ENCODE measurements around the gene TCP11L1.

TCP11L1 gene

GRCh38 chr11:33017478-33017877, 21.9 kb upstream of the TCP11L1 start:
- DNase-seq (ENCODE audit: low read depth): no peak
- TF ChIP-seq, protein P1, sequence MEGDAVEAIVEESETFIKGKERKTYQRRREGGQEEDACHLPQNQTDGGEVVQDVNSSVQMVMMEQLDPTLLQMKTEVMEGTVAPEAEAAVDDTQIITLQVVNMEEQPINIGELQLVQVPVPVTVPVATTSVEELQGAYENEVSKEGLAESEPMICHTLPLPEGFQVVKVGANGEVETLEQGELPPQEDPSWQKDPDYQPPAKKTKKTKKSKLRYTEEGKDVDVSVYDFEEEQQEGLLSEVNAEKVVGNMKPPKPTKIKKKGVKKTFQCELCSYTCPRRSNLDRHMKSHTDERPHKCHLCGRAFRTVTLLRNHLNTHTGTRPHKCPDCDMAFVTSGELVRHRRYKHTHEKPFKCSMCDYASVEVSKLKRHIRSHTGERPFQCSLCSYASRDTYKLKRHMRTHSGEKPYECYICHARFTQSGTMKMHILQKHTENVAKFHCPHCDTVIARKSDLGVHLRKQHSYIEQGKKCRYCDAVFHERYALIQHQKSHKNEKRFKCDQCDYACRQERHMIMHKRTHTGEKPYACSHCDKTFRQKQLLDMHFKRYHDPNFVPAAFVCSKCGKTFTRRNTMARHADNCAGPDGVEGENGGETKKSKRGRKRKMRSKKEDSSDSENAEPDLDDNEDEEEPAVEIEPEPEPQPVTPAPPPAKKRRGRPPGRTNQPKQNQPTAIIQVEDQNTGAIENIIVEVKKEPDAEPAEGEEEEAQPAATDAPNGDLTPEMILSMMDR (IDR thresholded peaks at IDR 0.05; ENCODE audit: control insufficient read depth, insufficient read depth, low read depth, low read length, missing control alignments): no peak
- H3K4me3 ChIP-seq (ENCODE audit: control insufficient read depth, low read depth, low read length): no peak overlapping the region

GRCh38 chr11:33017965-33018364, 21.4 kb upstream of the TCP11L1 start:
- H3K4me3 ChIP-seq (ENCODE audit: control insufficient read depth, low read depth, low read length): no peak overlapping the region
- TF ChIP-seq, protein P1 (IDR thresholded peaks at IDR 0.05; ENCODE audit: control insufficient read depth, insufficient read depth, low read depth, low read length, missing control alignments): no peak
- no peak for DNase-seq (ENCODE audit: low read depth)

GRCh38 chr11:33018840-33019239, 20.5 kb upstream of the TCP11L1 start:
- H3K4me3 ChIP-seq (ENCODE audit: control insufficient read depth, low read depth, low read length): no peak overlapping the region
- TF ChIP-seq, protein P1 (IDR thresholded peaks at IDR 0.05; ENCODE audit: control insufficient read depth, insufficient read depth, low read depth, low read length, missing control alignments): no peak
- DNase-seq (ENCODE audit: low read depth): no peak

DNA sequence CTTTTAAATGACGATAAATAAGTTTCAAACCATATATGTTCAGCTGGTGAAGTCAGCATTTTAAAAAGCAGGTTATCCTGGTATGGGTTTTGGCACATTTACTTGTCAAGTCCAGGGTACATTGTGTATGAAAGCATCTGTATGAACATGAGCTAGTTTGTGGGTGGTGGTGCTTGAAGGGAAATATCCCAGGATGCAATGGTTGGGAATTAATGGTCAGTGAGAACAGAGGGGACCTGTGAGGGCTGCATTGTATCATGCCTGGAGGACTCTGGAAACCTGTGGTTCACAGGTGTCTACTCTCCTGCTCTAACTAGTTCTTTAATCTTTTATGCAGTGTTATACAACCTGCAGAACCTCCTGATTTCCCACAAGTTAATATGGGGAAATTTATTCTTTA, 17.9 kb upstream of the TCP11L1 start:
- no peak overlapping the region for H3K4me3 ChIP-seq (ENCODE audit: control insufficient read depth, low read depth, low read length)
- DNase-seq (ENCODE audit: low read depth): no peak
- TF ChIP-seq, protein P1 (IDR thresholded peaks at IDR 0.05; ENCODE audit: control insufficient read depth, insufficient read depth, low read depth, low read length, missing control alignments): no peak

DNA sequence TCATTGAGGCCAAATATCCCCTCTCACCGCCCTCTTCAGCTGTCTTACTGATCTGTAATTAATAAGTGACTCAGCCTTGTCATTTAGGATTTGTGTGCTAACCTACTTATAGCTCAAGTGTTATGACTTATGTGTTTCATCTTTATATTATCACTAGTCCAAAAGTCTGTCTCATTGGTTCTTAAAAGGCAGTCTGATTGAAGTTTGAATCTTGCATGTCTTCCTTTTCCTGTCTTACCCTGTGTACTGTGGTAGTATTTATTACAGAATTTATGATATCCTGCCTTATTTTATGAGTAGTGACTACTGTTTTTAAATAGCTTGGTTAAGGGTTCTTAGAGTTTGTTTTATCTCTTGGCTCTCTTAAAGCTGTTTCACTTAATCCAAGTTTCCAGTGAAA, 17.4 kb upstream of the TCP11L1 start:
- DNase-seq (ENCODE audit: low read depth): no peak
- H3K4me3 ChIP-seq (ENCODE audit: control insufficient read depth, low read depth, low read length): no peak overlapping the region
- TF ChIP-seq, protein P1 (IDR thresholded peaks at IDR 0.05; ENCODE audit: control insufficient read depth, insufficient read depth, low read depth, low read length, missing control alignments): no peak

DNA sequence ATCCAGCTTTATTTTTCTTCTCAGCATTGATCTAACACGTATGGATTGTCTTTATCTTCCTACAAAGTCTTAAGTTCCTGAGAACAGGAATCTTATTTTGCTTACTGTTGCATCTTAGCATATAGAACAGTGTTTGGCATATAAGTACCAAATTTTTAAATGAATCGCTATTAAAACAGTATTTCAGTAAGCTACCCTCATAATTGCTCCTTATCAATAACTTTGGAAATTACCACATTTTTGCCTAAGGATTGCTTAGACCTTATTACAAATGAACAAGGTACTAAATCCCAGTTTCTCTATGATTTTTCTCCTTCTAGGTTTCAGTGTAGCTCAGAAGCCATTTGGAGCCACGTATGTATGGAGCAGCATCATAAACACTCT, 14.0 kb upstream of the TCP11L1 start:
- H3K4me3 ChIP-seq (ENCODE audit: control insufficient read depth, low read depth, low read length): no peak overlapping the region
- TF ChIP-seq, protein P1 (IDR thresholded peaks at IDR 0.05; ENCODE audit: control insufficient read depth, insufficient read depth, low read depth, low read length, missing control alignments): no peak
- DNase-seq (ENCODE audit: low read depth): no peak

DNA sequence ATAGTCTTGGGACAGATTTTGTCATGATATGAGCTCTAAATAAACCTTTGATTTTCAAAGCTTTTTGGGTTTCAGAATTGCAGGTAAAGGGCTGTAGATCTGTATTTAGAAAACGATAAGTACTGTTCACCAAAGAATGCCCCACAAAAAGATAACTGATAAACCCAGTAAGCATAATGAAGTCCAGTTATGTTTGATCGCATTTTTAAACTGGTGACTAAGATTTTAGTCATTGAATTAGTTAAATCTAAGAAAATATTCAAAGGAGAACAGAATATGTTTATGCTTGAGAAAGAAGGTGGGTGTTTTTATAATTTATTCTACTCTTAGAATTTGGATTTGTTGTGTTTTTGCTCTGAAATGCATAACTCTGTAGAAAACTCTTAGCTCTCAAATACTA, 12.1 kb upstream of the TCP11L1 start:
- no peak for DNase-seq (ENCODE audit: low read depth)
- no peak overlapping the region for H3K4me3 ChIP-seq (ENCODE audit: control insufficient read depth, low read depth, low read length)
- TF ChIP-seq, protein P1 (IDR thresholded peaks at IDR 0.05; ENCODE audit: control insufficient read depth, insufficient read depth, low read depth, low read length, missing control alignments): no peak

Data from AG09309 (cell line).